ENCODE data around the gene RPS6KC1. TPM values are rescaled to one million over a fixed set of nuclear protein-coding genes. Genes with fewer than 3 reads are reported as not detected.

The RPS6KC1 gene
- total RNA-seq, 1 donor from 2014 or later: 9.3 TPM

DNA sequence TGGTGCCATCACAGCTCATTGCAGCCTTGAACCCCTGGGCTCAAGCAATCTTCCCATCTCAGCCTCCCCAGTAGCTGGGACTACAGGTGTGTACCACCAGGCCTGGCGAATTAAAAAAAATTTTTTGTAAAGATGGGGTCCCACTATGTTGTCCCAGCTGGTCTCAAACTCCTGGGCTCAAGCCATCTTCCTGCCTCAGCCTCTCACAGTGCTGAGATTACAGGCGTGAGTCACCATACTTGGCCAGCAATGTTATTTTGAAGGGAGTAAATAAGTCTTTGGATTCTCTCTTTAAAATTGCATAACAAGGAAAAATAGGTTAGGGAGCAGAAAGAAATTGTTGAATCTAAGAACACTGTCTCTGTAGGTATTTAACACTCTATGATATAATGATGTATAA, 111.3 kb downstream of the RPS6KC1 start:
- no peak for DNase-seq
- H3K27me3 ChIP-seq (ENCODE audit: low read depth): no peaks in the 10 kb centered on the region
- H3K9me3 ChIP-seq (replicated peaks): no peaks in the 10 kb centered on the region
- no peak overlapping the region for H3K4me3 ChIP-seq
- H3K27ac ChIP-seq (replicated peaks): no peak overlapping the region
- peaks cover 38% of the 10 kb centered on the region for H3K4me1 ChIP-seq
- H3K36me3 ChIP-seq: peaks cover 3% of the 10 kb centered on the region
- TF ChIP-seq CTCF (IDR thresholded peaks at IDR 0.05; ENCODE audit: borderline replicate concordance): no peak
- intact Hi-C loops (cut with micrococcal nuclease): no loop called here

- Histone ChIP-seq H3K27me3 (ENCODE audit: low read depth) (no peaks in the 10 kb centered on the region), H3K27ac (replicated peaks) (peak overlapping the region; percentile 14), H3K36me3 (peaks cover 3% of the 10 kb centered on the region), H3K9me3 (replicated peaks) (no peaks in the 10 kb centered on the region), H3K4me1 (peaks cover 33% of the 10 kb centered on the region), H3K4me3 (no peak overlapping the region)
- intact Hi-C loops (cut with micrococcal nuclease): no loop called here
- TF ChIP-seq CTCF (IDR thresholded peaks at IDR 0.05; ENCODE audit: borderline replicate concordance): no peak
- DNase-seq: no peak
Measured at GRCh38 chr1:213162862-213163261, 111.8 kb downstream of the RPS6KC1 start.

- TF ChIP-seq CTCF (IDR thresholded peaks at IDR 0.05; ENCODE audit: borderline replicate concordance): no peak
- Histone ChIP-seq H3K9me3 (replicated peaks) (no peaks in the 10 kb centered on the region), H3K4me1 (peaks cover 29% of the 10 kb centered on the region), H3K27ac (replicated peaks) (peak overlapping the region; percentile 14), H3K4me3 (no peak overlapping the region), H3K27me3 (ENCODE audit: low read depth) (no peaks in the 10 kb centered on the region), H3K36me3 (peaks cover 3% of the 10 kb centered on the region)
- DNase-seq: no peak
- intact Hi-C loops (cut with micrococcal nuclease): no loop called here
Measured at GRCh38 chr1:213163278-213163711, 112.3 kb downstream of the RPS6KC1 start.

- no peak for TF ChIP-seq CTCF (IDR thresholded peaks at IDR 0.05; ENCODE audit: borderline replicate concordance)
- Histone ChIP-seq H3K27ac (replicated peaks) (no peak overlapping the region), H3K9me3 (replicated peaks) (no peaks in the 10 kb centered on the region), H3K27me3 (ENCODE audit: low read depth) (no peaks in the 10 kb centered on the region), H3K4me3 (no peak overlapping the region), H3K36me3 (peaks cover 3% of the 10 kb centered on the region), H3K4me1 (peaks cover 16% of the 10 kb centered on the region)
- DNase-seq: no peak
- intact Hi-C loops (cut with micrococcal nuclease): no loop called here
Measured at GRCh38 chr1:213164561-213164960, 113.5 kb downstream of the RPS6KC1 start.

DNA sequence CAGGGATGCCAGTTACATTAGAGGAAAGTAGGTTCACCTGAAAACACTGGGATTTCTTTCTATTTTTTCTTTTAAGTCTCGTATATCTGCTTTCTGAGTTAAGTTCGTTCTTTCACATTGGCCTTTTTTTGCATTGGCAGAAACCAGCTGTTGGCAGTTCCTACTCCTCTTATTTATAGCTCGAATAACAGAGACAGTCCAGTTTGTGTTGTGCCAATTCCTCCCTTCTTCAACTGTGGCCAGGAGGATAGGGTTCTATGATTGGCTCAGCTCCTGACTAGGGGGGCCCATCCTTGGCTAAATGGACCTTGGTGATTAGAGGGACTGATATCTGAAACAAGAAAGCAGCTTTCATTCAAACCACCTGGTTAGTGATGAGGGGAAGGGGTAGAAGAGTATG, 115.8 kb downstream of the RPS6KC1 start:
- H3K27ac ChIP-seq (replicated peaks): no peak overlapping the region
- TF ChIP-seq CTCF (IDR thresholded peaks at IDR 0.05; ENCODE audit: borderline replicate concordance): no peak
- H3K4me1 ChIP-seq: peaks cover 16% of the 10 kb centered on the region
- H3K36me3 ChIP-seq: no peaks in the 10 kb centered on the region
- no peaks in the 10 kb centered on the region for H3K27me3 ChIP-seq (ENCODE audit: low read depth)
- peak overlapping the region; percentile 1 for H3K4me3 ChIP-seq
- intact Hi-C loops (cut with micrococcal nuclease): no loop called here
- no peaks in the 10 kb centered on the region for H3K9me3 ChIP-seq (replicated peaks)
- no peak for DNase-seq

DNA sequence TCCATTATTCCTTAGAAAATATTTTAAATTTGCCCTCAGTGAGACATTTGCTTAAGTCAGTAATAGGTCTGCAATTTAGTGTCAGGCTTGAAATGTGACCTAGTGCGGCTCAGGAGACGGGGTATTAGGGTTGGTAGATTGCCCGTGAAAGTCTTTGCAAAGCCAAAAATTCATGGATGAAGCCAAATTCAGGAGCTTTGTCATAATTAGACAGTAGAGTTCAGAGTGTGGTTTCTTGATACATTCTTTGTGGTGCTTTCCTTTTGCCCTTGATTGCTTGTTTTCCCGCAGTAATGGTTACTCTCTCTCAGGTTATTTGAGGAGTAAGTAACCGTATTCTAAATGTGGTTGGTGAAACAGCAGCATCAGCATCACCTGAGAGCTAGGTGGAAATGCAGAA, 120.7 kb downstream of the RPS6KC1 start:
- Histone ChIP-seq H3K27me3 (ENCODE audit: low read depth) (no peaks in the 10 kb centered on the region), H3K4me1 (peaks cover 4% of the 10 kb centered on the region), H3K9me3 (replicated peaks) (no peaks in the 10 kb centered on the region), H3K4me3 (no peak overlapping the region), H3K36me3 (peaks cover 16% of the 10 kb centered on the region), H3K27ac (replicated peaks) (no peak overlapping the region)
- intact Hi-C loops (cut with micrococcal nuclease): no loop called here
- DNase-seq: no peak
- TF ChIP-seq CTCF (IDR thresholded peaks at IDR 0.05; ENCODE audit: borderline replicate concordance): no peak

Data from left ventricle myocardium inferior (tissue), 1 donor.